ENCODE results near the gene GABBR1. TPM values are rescaled to one million over a fixed set of nuclear protein-coding genes. Genes with fewer than 3 reads are reported as not detected.

The GABBR1 gene
- total RNA-seq, 2 donors from 2014 or later: 48.4 to 53.0 TPM

- DNase-seq (ENCODE audit: low spot score): no peak
- intact Hi-C loops (cut with DNase I): no loop called here
Measured at GRCh38 chr6:29656157-29656556, 23.2 kb upstream of the GABBR1 start.

GRCh38 chr6:29655658-29656057 is 22.7 kb upstream of the GABBR1 start:
- DNase-seq (ENCODE audit: low spot score): no peak
- intact Hi-C loops (cut with DNase I): no loop called here

DNA sequence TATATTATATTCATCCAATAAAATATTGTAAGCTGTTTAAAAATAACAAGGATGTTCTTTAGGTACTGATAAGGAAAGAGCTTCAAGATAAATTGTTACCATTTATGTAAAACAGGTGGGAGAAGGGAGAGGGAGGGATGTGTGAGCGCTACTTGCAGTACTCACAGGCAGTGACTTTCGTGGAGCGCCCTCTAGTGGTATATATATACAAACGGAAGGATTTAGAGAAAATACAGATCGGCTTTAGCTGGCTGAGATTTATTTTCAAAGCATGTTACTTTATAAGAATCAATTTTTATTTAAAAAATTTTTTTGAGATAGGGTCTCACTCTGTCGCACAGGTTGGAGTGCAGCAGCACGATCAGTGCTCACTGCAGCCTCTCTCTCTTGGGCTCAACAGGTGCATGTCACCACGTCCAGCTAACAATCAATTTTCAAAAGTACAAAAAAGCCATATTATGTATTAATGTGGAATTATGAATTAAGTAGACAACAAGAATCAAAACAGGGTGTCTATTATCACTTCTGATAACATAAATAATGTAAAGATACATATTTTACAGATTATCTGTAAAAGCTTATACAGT is 20.6 kb upstream of the GABBR1 start:
- intact Hi-C loops (cut with DNase I): loop anchor here in 1 of 2 donors (5.0 kb wide), 1 partner anchor 34 kb away; no protein-coding TSS in a partner anchor
- no peak for DNase-seq (ENCODE audit: low spot score)

DNA sequence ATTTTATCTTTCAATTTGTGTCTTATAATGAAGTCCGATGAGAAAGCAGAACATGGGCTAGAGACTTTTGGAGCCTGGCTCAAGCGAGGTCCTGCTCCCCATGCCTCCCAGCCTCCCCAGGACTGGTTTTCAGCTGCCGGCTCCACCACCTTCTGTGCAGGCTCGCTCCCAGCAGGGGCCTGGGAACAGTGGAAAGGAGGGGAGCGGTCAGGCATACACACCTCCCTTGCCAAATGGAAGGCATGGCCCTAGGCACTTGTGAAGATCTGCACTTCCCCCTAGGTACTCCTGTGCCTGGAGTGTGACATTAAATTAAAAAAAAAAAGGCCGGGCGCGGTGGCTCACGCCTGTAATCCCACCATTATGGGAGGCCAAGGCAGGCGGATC is 19.2 kb upstream of the GABBR1 start:
- intact Hi-C loops (cut with DNase I): loop anchor here in 1 of 2 donors (5.0 kb wide), 1 partner anchor 35 kb away; no protein-coding TSS in a partner anchor
- DNase-seq (ENCODE audit: low spot score): no peak

DNA sequence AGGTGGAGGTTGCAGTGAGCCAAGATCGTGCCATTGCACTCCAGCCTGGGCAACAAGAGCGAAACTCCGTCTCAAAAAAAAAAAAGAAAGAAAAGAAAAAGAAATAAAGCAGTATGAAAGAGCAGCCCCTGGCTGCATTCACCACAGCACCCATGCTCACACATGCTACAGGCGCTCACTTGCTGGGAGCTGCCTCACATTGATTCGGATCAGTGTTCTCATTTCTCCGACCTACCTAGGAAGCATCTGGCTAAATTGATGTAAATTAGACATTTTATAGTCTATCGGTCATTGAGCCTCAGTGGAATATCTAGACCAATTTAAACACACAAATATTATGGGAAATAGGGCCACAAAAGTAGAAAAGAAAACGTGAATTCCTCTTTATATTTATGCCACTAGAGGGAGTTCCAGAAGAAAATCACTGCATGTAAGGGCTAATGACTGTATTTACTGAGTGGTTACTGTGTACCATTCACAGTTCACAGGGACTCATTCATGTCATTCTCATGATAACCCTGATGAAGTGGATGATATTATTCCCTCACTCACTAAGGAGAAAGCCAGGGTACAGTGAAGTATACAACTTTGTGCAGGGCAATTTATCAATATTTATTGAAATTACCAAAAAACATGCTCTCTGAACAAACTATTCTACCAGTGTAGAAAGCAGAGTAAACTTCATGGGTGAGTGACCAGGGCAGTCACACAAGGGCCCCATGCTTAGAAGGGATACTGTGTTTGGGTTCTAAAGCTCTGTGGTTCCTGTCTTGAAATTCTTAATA is 18.6 kb upstream of the GABBR1 start:
- intact Hi-C loops (cut with DNase I): loop anchor here in 1 of 2 donors (5.0 kb wide), 1 partner anchor 36 kb away; no protein-coding TSS in a partner anchor
- DNase-seq (ENCODE audit: low spot score): no peak

DNA sequence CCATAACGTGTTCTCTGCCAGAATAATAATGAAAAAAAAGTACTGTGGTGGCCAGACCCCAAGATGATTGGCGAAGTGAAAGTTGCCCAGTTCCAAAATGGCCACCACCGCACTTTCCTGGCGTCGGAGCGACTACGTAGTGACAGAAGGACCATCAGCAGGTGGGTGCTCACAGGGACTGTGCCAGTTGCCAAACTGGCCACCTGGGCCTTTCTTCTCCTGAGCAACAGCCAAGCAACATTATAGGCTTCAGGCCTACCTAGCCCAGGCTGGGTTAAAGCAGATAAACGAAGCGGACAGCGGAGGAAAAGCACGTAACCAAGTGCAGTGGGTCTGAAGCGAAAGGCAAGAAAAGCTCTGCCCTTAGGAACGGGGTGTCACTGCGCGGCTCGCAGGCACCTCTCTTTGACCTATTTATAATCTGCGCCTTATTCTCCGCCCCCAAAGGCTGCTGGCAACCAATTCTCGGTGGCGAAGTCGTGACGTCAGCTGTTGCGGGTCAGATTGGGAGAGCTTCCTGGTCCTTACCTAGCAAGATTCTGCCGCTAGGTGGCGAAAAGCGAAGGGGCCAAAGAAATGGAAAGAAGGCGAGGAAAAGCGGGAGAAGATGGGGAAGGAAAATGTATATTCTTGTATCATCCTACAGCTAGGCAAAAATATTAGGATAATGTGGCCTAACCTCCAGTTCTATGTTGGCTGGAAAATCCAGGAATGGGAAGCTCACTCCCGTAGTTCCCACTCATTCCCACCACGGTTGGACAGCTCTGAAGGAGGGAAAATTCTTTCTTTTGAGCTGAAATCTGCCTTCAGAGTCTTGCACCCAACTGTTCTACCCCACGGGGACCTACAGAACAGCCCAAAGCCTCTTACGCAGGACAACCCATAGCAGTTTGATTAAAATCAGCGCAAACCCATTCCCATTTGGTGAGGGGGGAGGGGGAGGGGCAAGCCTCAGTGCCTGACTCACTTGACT is 17.0 kb upstream of the GABBR1 start:
- intact Hi-C loops (cut with DNase I): loop anchor here in 1 of 2 donors (5.0 kb wide), 1 partner anchor 37 kb away; no protein-coding TSS in a partner anchor
- peak; percentile 100 for DNase-seq (ENCODE audit: low spot score)

- intact Hi-C loops (cut with DNase I): no loop called here
Measured at GRCh38 chr6:29647927-29648642, 15.1 kb upstream of the GABBR1 start.

DNA sequence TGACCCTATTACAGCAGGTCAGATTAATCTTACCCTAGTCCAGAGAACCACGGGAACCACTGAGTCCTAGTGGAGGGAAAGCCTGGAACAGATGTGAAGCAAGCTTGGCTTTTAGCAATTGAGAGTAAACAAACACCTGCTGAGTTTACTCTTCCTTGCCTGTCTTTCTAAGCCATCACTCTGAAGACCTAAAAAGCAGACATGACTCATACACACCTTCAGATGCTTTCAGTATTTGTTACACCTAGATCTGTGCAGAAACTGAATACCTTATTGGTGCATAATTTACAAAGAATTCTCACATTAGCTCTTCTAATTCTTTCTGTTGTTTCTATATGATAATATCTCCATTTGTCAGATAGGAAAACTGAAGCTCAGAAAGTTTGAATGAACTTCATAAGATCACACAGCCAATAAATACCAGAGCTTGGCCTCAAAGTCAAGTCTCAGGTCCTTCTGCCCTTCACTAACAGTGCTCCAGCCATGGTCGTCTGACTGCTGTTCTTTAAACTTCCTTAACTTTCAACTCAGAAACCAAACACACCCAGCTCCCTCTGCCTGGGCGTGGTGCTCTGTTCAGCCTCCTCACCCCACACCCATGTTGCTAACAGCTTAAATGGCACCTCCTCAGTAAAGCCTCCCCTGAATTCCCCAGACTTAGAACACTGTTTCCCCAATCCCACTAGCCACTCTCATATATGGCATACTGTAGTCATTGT is 8.6 kb upstream of the GABBR1 start:
- no peak for DNase-seq (ENCODE audit: low spot score)
- intact Hi-C loops (cut with DNase I): no loop called here

More at GRCh38 chr6:29647927-29648642, 15.1 kb upstream of the GABBR1 start:
- DNase-seq (ENCODE audit: low spot score): no peak

DNA sequence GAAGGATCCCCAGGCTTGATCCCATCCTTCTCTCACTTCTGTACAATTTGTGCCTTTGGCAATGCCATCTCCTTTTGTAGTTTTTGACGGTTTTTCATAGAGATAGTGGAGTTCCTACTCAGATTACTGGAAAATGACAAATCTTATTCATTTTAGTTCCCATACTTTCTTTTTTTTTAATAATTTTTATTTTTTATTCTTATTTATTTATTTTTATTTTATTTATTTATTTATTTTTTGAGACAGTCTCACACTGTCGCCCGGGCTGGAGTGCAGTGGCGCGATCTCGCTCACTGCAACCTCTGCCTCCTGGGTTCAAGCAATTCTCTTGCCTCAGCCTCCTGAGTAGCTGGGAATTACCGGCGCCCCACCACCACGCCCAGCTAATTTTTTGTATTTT is 4.3 kb upstream of the GABBR1 start:
- DNase-seq (ENCODE audit: low spot score): no peak
- intact Hi-C loops (cut with DNase I): no loop called here

GRCh38 chr6:29633534-29633905 is 537 bp upstream of the GABBR1 start:
- intact Hi-C loops (cut with DNase I): no loop called here
- no peak for DNase-seq (ENCODE audit: low spot score)

DNA sequence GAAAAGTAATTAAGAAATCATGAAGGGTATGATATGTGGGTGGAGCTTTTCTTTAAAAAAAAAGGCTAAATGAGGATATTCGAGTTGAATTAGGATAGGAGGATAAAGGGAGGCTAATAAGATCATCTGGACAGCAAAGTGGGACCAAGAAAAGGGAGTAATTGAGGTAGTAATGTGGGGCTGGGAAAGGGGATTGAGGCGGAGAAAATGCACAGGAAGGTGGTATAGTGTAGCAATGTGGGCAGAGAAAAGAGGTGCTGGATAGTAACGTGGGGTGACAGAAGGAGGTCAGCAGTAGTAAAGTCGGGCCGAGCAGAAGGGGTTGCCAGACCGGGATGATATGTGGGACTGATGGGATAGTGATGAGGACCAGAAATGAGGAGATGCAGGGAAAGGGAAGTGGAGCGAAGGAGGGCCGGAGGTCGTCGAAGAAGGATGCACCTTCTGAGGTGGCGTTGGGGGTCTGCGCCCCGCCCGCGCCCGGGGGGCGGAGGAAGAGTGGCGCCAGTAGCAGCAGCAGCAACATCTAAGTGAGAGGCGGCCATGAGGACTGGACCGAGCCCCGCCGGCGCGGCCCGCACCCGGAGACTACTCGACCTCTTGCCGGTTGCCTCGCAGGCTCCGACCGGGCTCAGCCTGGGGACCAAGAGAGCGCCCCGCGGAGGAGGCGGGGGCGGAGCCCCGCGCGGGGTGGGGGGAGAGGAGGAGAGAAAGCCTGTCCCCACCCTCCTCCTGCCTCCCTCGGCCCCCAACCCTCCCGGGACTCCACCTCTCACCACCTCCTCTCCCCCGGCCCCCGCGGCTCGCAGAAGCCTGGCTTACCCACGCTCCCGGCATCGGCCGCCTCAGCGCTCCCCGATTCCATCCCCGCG is 887 bp downstream of the GABBR1 start:
- intact Hi-C loops (cut with DNase I): no loop called here
- peak; percentile 89 for DNase-seq (ENCODE audit: low spot score)

DNA sequence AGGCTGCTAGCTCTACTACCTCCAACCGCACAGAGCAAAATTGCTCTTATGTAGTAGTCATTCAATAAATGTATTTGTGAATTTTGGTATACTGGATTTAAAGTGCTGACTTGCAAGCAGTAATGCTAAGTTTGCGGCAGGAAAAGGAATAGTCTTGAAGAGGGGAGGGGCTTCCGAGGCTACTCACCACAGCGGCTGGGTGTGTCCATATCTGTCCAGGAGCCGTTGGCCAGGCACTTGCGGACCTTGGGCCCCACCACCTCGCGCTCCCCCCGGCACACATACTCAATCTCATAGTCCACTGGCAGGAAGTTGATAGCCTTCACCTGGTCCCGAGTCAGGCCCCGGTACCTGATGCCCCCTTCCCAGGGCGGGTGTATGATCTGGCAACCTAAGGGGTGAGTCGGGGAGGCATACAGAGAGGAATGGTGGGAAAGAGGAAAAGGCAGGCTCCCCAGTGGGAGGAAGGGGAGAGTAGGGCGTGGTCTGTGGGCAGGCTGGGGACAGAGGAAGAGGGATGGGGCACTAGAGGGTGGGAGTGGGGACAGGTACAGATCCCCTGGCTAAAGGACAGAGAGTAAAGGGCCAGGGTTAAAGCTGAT is 1.7 kb downstream of the GABBR1 start:
- intact Hi-C loops (cut with DNase I): no loop called here
- DNase-seq (ENCODE audit: low spot score): no peak

- intact Hi-C loops (cut with DNase I): no loop called here
Measured at GRCh38 chr6:29630315-29630714, 2.7 kb downstream of the GABBR1 start.

DNA sequence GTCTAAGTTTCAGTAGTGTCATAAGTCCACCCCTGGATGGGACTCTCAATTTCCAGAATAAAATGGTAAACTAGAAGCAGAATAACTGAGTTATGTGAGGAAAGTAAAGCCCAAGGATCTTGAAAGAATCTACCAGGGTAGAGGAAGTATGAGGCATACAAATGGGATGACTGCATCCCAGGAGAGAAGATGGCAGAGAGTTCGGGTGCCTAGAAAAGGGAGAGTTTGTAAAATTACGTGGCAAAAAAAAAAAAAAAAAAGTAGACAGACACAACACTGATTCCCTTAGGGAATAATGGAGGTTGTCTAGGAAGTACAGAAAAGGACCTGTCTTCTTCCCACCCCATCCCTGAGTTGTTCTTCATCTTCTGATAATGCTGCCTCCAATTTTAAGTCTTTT is 3.4 kb downstream of the GABBR1 start:
- no peak for DNase-seq (ENCODE audit: low spot score)
- intact Hi-C loops (cut with DNase I): no loop called here

More at GRCh38 chr6:29630315-29630714, 2.7 kb downstream of the GABBR1 start:
- no peak for DNase-seq (ENCODE audit: low spot score)

DNA sequence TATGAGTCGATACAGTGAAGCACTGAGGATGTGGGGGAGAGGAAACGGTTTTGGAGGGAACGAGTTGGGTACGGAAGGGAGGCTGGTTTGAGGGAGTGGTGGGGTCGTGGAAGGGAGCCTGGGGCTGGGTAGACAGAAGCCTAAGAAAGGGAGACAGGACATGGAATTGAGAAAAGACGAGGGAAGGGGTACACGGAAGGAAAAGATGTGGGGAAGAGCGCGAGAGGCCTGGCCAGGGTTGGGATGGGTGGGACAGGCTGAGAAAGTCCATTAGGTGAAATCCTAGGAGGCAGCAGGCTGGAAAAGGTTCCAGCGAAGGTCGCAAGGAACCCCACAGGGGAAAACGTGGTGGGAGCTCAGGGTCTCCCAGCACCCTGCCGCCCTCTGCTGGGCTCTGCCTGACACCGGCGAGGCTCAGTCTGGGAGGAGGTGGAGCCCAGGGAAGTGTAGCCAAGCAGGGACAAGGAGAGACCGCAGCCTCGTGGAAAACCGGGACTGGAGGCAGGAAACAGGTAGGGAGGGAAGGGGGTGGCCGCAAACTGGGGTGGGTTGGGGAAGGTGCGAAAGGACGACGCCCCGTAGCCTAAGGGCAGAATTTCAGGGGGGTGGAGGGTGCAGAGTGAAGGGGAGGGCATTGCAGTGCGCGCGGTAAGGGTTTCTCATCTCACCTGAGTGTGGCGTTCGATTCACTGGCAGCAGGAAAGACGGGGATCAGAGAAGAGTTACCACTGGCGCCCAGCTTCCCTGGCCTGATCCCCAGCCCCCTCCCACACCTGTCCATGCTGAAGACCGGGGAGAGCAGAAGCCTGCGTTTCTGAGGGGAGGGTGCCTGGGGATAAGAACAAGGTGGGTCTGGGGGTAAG is 4.3 kb downstream of the GABBR1 start:
- DNase-seq (ENCODE audit: low spot score): peak; percentile 90
- intact Hi-C loops (cut with DNase I): no loop called here

GRCh38 chr6:29627755-29628418 is 5.1 kb downstream of the GABBR1 start:
- intact Hi-C loops (cut with DNase I): no loop called here
- peak; percentile 88 for DNase-seq (ENCODE audit: low spot score)

Measured in posterior vena cava (tissue), 2 donors.